HepG2 (cell line): ENCODE measurements around the gene PLPPR3.

Experiments used
- CEBPB ChIP-seq: IDR thresholded peaks from 2 replicates; pipeline ENCODE4 v1.6.1; 2011; ENCODE audit warnings: low read depth, low read length, improper control_type of control experiment, borderline replicate concordance
- GLI4 ChIP-seq: sonication (generic); formaldehyde crosslinking; IDR thresholded peaks from 2 replicates; pipeline ENCODE4 v1.5.1; 2020; ENCODE audit warnings: missing genetic modification reagents, mild to moderate bottlenecking, moderate library complexity, borderline replicate concordance
- KAT7 ChIP-seq: IDR thresholded peaks from 2 replicates; pipeline ENCODE4 v1.6.1; 2018; ENCODE audit warnings: borderline replicate concordance, missing compliant biosample characterization
- MTF1 ChIP-seq: sonication (generic); formaldehyde crosslinking; IDR thresholded peaks from 2 replicates; pipeline ENCODE4 v1.5.0; 2020; ENCODE audit warnings: missing genetic modification reagents
- ONECUT2 ChIP-seq: sonication (generic); formaldehyde crosslinking; IDR thresholded peaks from 2 replicates; pipeline ENCODE4 v1.4.0; 2020; ENCODE audit warnings: missing genetic modification reagents
- POLR2AphosphoS5 ChIP-seq: IDR thresholded peaks from 2 replicates; pipeline ENCODE4 v1.6.1; 2012; ENCODE audit warnings: low read depth, low read length
- ZMYM3 ChIP-seq: sonication (generic); formaldehyde crosslinking; IDR thresholded peaks from 2 replicates; pipeline ENCODE4 v1.5.1; 2020; ENCODE audit warnings: mild to moderate bottlenecking, missing genetic modification reagents
- ZNF501 ChIP-seq: sonication (generic); formaldehyde crosslinking; IDR thresholded peaks from 2 replicates; pipeline ENCODE4 v1.5.1; 2020; ENCODE audit warnings: mild to moderate bottlenecking, moderate library complexity, missing genetic modification reagents
- ZNF558 ChIP-seq: sonication (generic); formaldehyde crosslinking; IDR thresholded peaks from 2 replicates; pipeline ENCODE4 v1.9.0; 2022; ENCODE audit warnings: mild to moderate bottlenecking, missing genetic modification reagents, borderline replicate concordance
- TF ChIP-seq, protein P1 (sequence below): sonication (generic); formaldehyde crosslinking; IDR thresholded peaks from 2 replicates; pipeline ENCODE4 v1.5.0; 2020; ENCODE audit warnings: mild to moderate bottlenecking, missing genetic modification reagents, moderate library complexity

DNA sequence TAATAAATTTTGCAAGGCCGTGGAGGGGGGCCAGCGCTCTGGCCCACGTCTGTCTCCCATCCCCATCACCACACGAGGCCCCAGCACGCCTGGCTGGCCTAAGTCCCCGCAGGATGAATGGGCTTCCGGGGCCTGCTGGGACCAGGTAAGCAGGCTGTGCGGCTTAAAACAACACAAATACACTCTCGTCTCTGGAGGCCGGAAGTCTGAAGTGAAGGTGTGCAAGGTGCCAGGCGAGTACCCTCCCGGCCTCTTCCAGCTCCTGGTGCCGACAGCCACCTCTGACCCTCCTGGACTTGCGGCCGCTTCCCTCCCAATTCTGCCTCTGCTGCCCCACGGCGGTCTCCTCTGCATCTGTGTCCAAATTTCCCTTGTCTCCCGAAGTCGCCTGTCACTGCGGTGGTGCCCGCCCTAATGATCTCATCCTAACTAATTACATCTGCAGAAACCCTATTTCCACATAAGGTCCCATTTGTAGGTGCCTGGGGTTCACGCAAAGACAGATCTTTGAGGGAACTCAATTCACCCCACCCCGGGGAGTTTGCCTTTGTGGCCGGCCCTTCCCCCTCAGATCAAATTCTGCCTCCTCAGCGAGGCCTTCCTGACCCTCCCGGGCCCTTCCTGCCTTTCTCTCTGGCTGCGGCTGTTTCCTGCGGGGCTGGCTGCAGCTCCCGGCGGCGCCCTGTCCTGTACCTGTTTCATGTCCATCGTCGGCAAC lies 32.6 kb downstream of the PLPPR3 start:
- no peak for TF ChIP-seq CEBPB
- no peak for TF ChIP-seq MTF1
- TF ChIP-seq, protein P1, sequence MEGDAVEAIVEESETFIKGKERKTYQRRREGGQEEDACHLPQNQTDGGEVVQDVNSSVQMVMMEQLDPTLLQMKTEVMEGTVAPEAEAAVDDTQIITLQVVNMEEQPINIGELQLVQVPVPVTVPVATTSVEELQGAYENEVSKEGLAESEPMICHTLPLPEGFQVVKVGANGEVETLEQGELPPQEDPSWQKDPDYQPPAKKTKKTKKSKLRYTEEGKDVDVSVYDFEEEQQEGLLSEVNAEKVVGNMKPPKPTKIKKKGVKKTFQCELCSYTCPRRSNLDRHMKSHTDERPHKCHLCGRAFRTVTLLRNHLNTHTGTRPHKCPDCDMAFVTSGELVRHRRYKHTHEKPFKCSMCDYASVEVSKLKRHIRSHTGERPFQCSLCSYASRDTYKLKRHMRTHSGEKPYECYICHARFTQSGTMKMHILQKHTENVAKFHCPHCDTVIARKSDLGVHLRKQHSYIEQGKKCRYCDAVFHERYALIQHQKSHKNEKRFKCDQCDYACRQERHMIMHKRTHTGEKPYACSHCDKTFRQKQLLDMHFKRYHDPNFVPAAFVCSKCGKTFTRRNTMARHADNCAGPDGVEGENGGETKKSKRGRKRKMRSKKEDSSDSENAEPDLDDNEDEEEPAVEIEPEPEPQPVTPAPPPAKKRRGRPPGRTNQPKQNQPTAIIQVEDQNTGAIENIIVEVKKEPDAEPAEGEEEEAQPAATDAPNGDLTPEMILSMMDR (CRISPR knock-in tag), result no peak; the same call in 1 of the 2 replicates
- no peak for TF ChIP-seq ONECUT2 (CRISPR knock-in tag)
- TF ChIP-seq ZNF501 (CRISPR knock-in tag), result peak; percentile 52
- TF ChIP-seq POLR2AphosphoS5, result no peak
- TF ChIP-seq ZNF558 (CRISPR knock-in tag), result no peak
- TF ChIP-seq GLI4 (CRISPR knock-in tag), result no peak
- no peak for TF ChIP-seq ZMYM3
- no peak for TF ChIP-seq KAT7 (CRISPR knock-in tag)
